COLO829 (cell line): ENCODE results near the gene PDGFRB.
A peak's percentile ranks its signal among the peaks of the same experiment; 100 is the strongest.

ENCODE experiments used
- DNase-seq: peaks from one replicate; pipeline ENCODE4 v3.0.0; 2012; ENCODE audit warnings: low spot score

Gene PDGFRB

GRCh38 chr5:150163035-150163434 is 7.4 kb upstream of the PDGFRB start:
- DNase-seq = no peak

GRCh38 chr5:150162142-150162513 is 6.5 kb upstream of the PDGFRB start:
- DNase-seq = no peak

- DNase-seq = peak; percentile 63
Observed at GRCh38 chr5:150161242-150162141, 5.8 kb upstream of the PDGFRB start.

GRCh38 chr5:150160448-150161081 is 4.9 kb upstream of the PDGFRB start:
- no peak for DNase-seq

- no peak for DNase-seq
Observed at GRCh38 chr5:150159741-150160179, 4.1 kb upstream of the PDGFRB start.

- no peak for DNase-seq
Observed at GRCh38 chr5:150159031-150159430, 3.4 kb upstream of the PDGFRB start.

GRCh38 chr5:150158170-150158949 is 2.7 kb upstream of the PDGFRB start:
- DNase-seq = no peak

GRCh38 chr5:150157168-150157567 is 1.5 kb upstream of the PDGFRB start:
- DNase-seq = no peak

GRCh38 chr5:150156540-150156939 is 895 bp upstream of the PDGFRB start:
- no peak for DNase-seq

GRCh38 chr5:150156027-150156368 is 353 bp upstream of the PDGFRB start:
- no peak for DNase-seq

GRCh38 chr5:150154618-150155128 is 972 bp downstream of the PDGFRB start:
- DNase-seq = no peak

- no peak for DNase-seq
Observed at GRCh38 chr5:150153957-150154617, 1.6 kb downstream of the PDGFRB start.

GRCh38 chr5:150153483-150153882 is 2.2 kb downstream of the PDGFRB start:
- DNase-seq = no peak

- no peak for DNase-seq
Observed at GRCh38 chr5:150152636-150153462, 2.8 kb downstream of the PDGFRB start.

- no peak for DNase-seq
Observed at GRCh38 chr5:150149618-150150017, 6.0 kb downstream of the PDGFRB start.

GRCh38 chr5:150148117-150148927 is 7.3 kb downstream of the PDGFRB start:
- no peak for DNase-seq

- DNase-seq = no peak
Observed at GRCh38 chr5:150147670-150148069, 8.0 kb downstream of the PDGFRB start.

- no peak for DNase-seq
Observed at GRCh38 chr5:150146862-150147601, 8.6 kb downstream of the PDGFRB start.

GRCh38 chr5:150146235-150146634 is 9.4 kb downstream of the PDGFRB start:
- DNase-seq = no peak

GRCh38 chr5:150144879-150145278 is 10.8 kb downstream of the PDGFRB start:
- DNase-seq = no peak
